Body of pancreas (tissue), 4 donors: ENCODE results near the gene IL4R. TPM values are rescaled to one million over a fixed set of nuclear protein-coding genes. Genes with fewer than 3 reads are reported as not detected.

ENCODE experiments used
- ATAC-seq: fragments of 150-250 bp; one replicate; pipeline ENCODE4 v1.9.1; 2016
- DNase-seq, 4 donors: peaks; one replicate each; pipeline ENCODE4 v3.0.0-alpha.2; 2019
- H3K27ac ChIP-seq, 4 donors: fragments of 200-600 bp; sonication (generic); 1 replicate in 3 of 4; 2 replicates in 1 of 4; pipeline versions ENCODE4 v1.5.1 to v1.6.1; 2016 to 2019; ENCODE audit warnings: mild to moderate bottlenecking in 1 of 4, mixed read lengths in 1 of 4, moderate library complexity in 1 of 4
- H3K27me3 ChIP-seq, 2 donors: fragments of 200-600 bp; sonication (generic); one replicate each; pipeline ENCODE4 v1.6.0; 2016; ENCODE audit warnings: mild to moderate bottlenecking in 1 of 2
- H3K36me3 ChIP-seq, 2 donors: fragments of 200-600 bp; sonication (generic); replicated peaks in 1 of 2; 2 replicates each; pipeline ENCODE4 v1.5.1; 2016; ENCODE audit warnings: low read depth in 2 of 2; ENCODE audit not compliant: insufficient read depth in 1 of 2
- H3K4me1 ChIP-seq: fragments of 200-600 bp; sonication (generic); one replicate; pipeline ENCODE4 v1.6.0; 2016
- H3K4me3 ChIP-seq, 2 donors: fragments of 200-600 bp; sonication (generic); 1 replicate in 1 of 2; 2 replicates in 1 of 2; pipeline ENCODE4 v1.5.1; 2016 to 2019
- H3K9me3 ChIP-seq, 3 donors: fragments of 200-600 bp; sonication (generic); 1 replicate in 2 of 3; 2 replicates in 1 of 3; pipeline ENCODE4 v1.5.1; 2016
- POLR2A ChIP-seq, 3 donors: fragments of 450-650 bp; IDR thresholded peaks; one replicate each; pipeline ENCODE4 v1.6.1; 2016; ENCODE audit warnings: antibody characterized with exemption in 3 of 3, mild to moderate bottlenecking in 2 of 3
- WGBS, 2 donors: methylation state at CpG; one replicate each; pipeline ENCODE4 v1.1.5; 2017; 5-methylcytosine and 5-hydroxymethylcytosine counted together
- intact Hi-C: fragments of 100-400 bp; cut with DNase I; formaldehyde crosslinking; loops from one replicate; pipeline ENCODE4 v1.15.1; 2023
- total RNA-seq, 2 donors: library from RNA; depleted of rRNA; stranded (reverse); fragments of >200 nt; gene quantifications; one replicate each; pipeline ENCODE4 v1.1.0, GENCODE V29; 2016
- TF ChIP-seq, protein P1 (sequence below), 7 experiments: fragments of 450-650 bp in 4 of 7; fragments of 200-600 bp in 3 of 7; sonication (generic) in 3 of 7; IDR thresholded peaks; one replicate each; pipeline ENCODE4 v1.5.1; 2016 to 2019; ENCODE audit warnings: antibody characterized with exemption in 7 of 7

The IL4R gene
- total RNA-seq, 2 donors from 2014 or later: 29.7 to 236 TPM

DNA sequence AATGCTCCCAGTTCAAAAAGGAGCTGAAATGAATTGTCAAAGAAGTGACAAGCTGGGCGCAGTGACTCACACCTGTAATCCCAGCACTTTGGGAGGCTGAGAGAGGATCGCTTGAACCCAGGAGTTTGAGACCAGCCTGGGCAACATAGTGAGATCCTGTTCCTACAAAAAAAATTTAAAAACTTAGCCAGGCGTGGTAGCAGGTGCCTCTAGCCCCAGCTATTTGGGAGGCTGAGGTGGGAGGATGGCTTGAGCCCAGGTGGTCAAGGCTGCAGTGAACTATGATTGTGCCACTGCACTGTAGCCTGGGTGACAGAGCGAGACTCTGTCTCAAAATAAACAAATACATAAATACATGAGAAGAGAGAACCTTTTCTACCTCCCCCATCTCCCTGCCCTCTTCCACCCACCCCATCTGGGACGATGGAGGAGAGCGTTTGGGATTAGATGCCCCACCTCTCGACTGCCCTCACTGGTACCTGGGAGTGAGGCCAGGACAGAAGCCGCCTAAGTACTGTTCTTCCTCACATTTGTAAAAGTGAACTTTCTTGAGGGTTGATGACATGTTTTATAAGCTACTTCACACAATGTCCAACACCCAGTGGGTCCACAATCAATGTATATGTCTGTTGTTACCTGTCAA lies 2.4 kb downstream of the IL4R start:
- WGBS, 2 donors: 52 to 64% methylated on average over 8 of the region's 8 CpGs
- peak overlapping the region; percentile 5 to 92 (median 58) for H3K27ac ChIP-seq
- H3K4me3 ChIP-seq: no peak overlapping the region
- TF ChIP-seq, protein P1, sequence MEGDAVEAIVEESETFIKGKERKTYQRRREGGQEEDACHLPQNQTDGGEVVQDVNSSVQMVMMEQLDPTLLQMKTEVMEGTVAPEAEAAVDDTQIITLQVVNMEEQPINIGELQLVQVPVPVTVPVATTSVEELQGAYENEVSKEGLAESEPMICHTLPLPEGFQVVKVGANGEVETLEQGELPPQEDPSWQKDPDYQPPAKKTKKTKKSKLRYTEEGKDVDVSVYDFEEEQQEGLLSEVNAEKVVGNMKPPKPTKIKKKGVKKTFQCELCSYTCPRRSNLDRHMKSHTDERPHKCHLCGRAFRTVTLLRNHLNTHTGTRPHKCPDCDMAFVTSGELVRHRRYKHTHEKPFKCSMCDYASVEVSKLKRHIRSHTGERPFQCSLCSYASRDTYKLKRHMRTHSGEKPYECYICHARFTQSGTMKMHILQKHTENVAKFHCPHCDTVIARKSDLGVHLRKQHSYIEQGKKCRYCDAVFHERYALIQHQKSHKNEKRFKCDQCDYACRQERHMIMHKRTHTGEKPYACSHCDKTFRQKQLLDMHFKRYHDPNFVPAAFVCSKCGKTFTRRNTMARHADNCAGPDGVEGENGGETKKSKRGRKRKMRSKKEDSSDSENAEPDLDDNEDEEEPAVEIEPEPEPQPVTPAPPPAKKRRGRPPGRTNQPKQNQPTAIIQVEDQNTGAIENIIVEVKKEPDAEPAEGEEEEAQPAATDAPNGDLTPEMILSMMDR (IDR thresholded peaks at IDR 0.05): no peak
- no peak for TF ChIP-seq POLR2A (IDR thresholded peaks at IDR 0.05)
- no peaks in the 10 kb centered on the region for H3K9me3 ChIP-seq
- no peaks in the 10 kb centered on the region for H3K27me3 ChIP-seq
- H3K36me3 ChIP-seq: no peaks in the 10 kb centered on the region
- DNase-seq: no peak
- intact Hi-C loops: loop anchor here (10.0 kb wide), 1 partner anchor 81 kb away; no protein-coding TSS in a partner anchor
- ATAC-seq: no peak
- H3K4me1 ChIP-seq: peaks cover 45% of the 10 kb centered on the region

DNA sequence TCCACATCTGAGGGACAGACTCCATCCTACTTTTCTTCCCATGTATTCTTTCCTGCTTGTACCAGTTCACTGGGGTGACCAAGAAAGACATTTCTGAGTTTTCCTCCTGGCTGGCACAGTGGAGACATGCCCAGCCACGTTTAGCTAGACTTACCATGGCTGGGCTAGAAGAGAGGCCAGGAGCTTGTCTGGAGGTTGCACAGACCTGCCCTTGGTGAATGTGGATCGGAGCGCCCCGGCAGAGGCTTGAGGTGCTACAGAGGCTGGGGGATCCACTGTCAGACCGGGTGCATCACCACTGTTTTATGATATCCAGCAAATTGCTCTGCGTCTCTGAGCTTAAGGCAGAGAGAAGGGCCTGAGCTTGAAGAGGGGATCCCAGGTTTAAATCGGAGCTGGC lies 3.5 kb downstream of the IL4R start:
- intact Hi-C loops: loop anchor here (10.0 kb wide), 1 partner anchor 83 kb away; no protein-coding TSS in a partner anchor
- Histone ChIP-seq H3K36me3 (no peaks in the 10 kb centered on the region), H3K27me3 (no peaks in the 10 kb centered on the region), H3K27ac (peak overlapping the region in 1 of 4 donors; percentile 4), H3K4me3 (no peak overlapping the region), H3K4me1 (peaks cover 55% of the 10 kb centered on the region), H3K9me3 (no peaks in the 10 kb centered on the region)
- TF ChIP-seq, protein P1 (IDR thresholded peaks at IDR 0.05): no peak
- TF ChIP-seq POLR2A (IDR thresholded peaks at IDR 0.05): no peak
- 72 to 75% methylated on average over 7 of the region's 7 CpGs for WGBS, 2 donors
- ATAC-seq (no peak), DNase-seq (no peak)

DNA sequence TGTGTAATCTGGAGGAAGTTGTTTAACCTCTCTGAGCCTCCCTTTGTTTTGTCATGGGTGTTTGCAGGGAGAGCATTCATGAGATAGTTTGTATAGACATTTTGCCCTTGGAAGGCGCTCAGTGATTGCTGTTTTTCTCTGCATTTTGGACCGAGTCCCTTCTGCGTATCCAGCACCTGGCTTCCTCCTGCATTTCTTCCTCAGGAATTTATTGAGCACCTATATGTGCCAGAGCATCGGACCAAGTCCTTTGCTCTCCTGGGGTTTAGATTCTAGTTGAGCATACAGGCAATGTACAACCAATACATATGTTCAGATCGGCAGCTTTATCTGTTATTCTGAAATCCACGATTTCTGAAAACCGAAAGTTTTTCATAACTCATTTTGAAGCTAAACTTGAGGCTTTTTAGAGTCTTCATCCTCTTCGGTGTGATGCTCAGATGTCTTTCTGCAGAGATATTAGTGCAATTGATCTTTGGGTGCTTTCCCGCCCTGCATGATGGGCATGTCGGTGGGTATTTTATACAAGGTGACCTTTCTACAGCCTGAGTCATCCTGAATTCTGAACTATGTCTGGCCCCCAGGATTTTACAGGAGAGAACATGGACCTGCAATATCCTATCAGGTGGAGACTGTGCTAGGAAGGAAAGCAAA lies 4.1 kb downstream of the IL4R start:
- H3K27ac ChIP-seq: peak overlapping the region in 2 of 4 donors; percentile 4 to 55
- intact Hi-C loops: loop anchor here (10.0 kb wide), 1 partner anchor 83 kb away; no protein-coding TSS in a partner anchor
- DNase-seq: no peak
- WGBS, 2 donors: 87 to 91% methylated on average over 10 of the region's 10 CpGs
- peaks cover 57% of the 10 kb centered on the region for H3K4me1 ChIP-seq
- no peaks in the 10 kb centered on the region for H3K27me3 ChIP-seq
- no peak for ATAC-seq
- H3K9me3 ChIP-seq: no peaks in the 10 kb centered on the region
- no peak overlapping the region for H3K4me3 ChIP-seq
- TF ChIP-seq, protein P1 (IDR thresholded peaks at IDR 0.05): no peak
- no peak for TF ChIP-seq POLR2A (IDR thresholded peaks at IDR 0.05)
- H3K36me3 ChIP-seq: no peaks in the 10 kb centered on the region

DNA sequence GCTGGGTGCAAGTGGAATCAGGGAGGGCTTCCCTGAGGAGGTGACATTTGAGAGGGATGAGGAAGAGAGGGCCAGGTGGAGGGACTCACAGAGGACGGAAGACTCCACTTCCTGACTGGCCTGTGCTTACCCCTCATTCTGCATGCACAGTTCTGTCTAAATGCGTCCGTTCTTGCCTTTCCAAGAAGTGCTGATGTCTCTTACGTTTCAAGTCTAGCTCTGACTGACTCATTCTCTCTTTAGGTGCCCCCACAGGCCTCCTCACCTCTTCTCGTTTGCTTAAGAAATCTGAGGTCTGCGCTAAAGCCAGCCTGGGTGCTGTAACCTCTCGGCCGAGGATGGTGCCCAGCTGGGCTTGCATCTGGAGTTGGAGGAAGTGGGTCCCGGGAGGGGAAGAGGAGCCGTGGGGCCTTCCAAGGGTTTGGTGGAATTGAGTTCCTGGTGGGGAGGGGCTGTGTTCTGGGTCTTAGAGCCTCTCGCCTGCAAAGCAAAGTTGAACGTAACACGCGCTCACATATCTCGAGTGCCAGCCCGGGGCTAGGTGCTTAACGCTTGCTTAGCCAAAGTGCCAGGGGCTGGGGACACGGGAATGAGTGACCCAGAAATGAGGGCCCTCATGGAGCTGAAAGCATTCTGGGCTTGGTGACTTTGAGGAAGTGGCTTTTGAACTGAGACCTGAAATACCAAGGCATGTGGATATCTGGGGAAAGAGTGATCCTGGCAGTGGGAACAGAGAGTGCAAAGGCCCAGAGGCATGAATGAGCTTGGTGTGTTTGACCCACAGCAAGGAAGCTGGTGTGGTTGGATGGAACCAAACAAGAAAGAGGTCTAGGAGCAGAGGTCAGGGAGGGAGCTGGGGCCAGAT lies 4.8 kb downstream of the IL4R start:
- no peaks in the 10 kb centered on the region for H3K36me3 ChIP-seq
- peaks cover 59% of the 10 kb centered on the region for H3K4me1 ChIP-seq
- intact Hi-C loops: loop anchor here (10.0 kb wide), 1 partner anchor 84 kb away; no protein-coding TSS in a partner anchor

More for the DNA sequence above, 4.8 kb downstream of the IL4R start:
- DNase-seq (peak in 1 of 4 donors; percentile 62), ATAC-seq (no peak)
- peak overlapping the region in 2 of 4 donors; percentile 49 to 55 for H3K27ac ChIP-seq
- H3K27me3 ChIP-seq: no peaks in the 10 kb centered on the region
- H3K4me3 ChIP-seq: no peak overlapping the region
- WGBS, 2 donors: 58 to 73% methylated on average over 18 of the region's 18 CpGs
- H3K9me3 ChIP-seq: no peaks in the 10 kb centered on the region
- TF ChIP-seq POLR2A (IDR thresholded peaks at IDR 0.05): no peak
- TF ChIP-seq, protein P1 (IDR thresholded peaks at IDR 0.05): no peak
